Measurements from ENCODE around the gene ALDH3A2.

GRCh38 chr17:19718613-19719354, 70.2 kb downstream of the ALDH3A2 start:
- TF ChIP-seq CTCF (IDR thresholded peaks at IDR 0.05; ENCODE audit: borderline replicate concordance, extremely low read depth, low read length, poor library complexity, severe bottlenecking) (peak; percentile 13), EZH2 (IDR thresholded peaks at IDR 0.05; ENCODE audit: borderline replicate concordance, low read depth, low read length, severe bottlenecking) (no peak)

Measured in DND-41 (cell line).